HEK293T (cell line): ENCODE data around the gene USP24.

Experiments
- BHLHE40 ChIP-seq: fragments of 450-650 bp; IDR thresholded peaks from 2 replicates; pipeline ENCODE4 v1.6.1; 2016; ENCODE audit warnings: mild to moderate bottlenecking, moderate library complexity, borderline replicate concordance
- FOXK2 ChIP-seq: fragments of 450-650 bp; IDR thresholded peaks from 2 replicates; pipeline ENCODE4 v1.6.1; 2016; ENCODE audit warnings: mild to moderate bottlenecking
- FOXM1 ChIP-seq: fragments of 450-650 bp; IDR thresholded peaks from 2 replicates; pipeline ENCODE4 v1.6.1; 2017; ENCODE audit warnings: mild to moderate bottlenecking, borderline replicate concordance

DNA sequence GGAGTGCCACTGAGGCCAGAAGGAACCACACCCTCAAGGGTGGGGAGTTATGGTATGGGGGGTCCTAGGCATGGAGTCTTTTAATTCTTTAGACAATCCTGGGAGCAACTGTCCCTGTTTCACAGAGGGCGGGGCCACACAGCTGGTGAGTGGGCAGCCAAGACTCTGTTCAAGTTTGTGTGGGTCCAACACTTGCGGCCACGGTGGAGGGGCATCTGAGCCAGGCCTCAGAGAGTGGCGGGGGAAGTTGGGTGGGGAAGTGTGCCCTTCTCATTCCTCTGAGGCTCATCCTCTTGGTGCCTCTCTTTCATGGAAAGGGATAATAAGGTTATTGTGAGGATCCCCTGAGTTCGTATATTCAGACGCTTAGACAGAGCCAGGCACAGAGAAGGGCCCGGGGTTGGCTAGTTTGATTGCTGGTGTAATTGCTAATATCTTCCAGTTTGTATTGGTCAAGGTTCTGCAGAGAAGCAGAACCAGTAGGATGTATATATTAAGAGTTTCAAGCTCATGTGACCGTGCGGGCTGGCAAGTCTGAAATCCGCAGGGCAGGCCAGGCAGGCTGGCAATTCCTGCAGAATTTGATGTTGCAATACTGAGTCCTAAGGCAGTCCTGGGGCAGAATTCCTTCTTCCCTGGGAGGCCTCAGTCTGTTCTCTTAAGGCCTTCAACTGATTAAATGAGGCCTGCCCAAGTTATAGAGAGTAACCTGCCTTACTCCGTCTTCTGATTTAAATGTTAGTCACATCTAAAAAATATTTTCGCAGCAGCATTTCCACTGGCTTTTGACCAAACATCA, 159.9 kb downstream of the USP24 start:
- TF ChIP-seq FOXK2 (no peak), FOXM1 (no peak), BHLHE40 (no peak)
